Camera-type eye (tissue), 1 donor: ENCODE data around the gene CMC2. TPM values are rescaled to one million over a fixed set of nuclear protein-coding genes. Genes with fewer than 3 reads are reported as not detected.

Experiments
- total RNA-seq: library from RNA; depleted of rRNA; stranded (reverse); fragments of >200 nt; gene quantifications from one replicate; pipeline ENCODE4 v1.2.3, GENCODE V29; 2014

CMC2 gene
- 37.1 TPM for total RNA-seq

DNA sequence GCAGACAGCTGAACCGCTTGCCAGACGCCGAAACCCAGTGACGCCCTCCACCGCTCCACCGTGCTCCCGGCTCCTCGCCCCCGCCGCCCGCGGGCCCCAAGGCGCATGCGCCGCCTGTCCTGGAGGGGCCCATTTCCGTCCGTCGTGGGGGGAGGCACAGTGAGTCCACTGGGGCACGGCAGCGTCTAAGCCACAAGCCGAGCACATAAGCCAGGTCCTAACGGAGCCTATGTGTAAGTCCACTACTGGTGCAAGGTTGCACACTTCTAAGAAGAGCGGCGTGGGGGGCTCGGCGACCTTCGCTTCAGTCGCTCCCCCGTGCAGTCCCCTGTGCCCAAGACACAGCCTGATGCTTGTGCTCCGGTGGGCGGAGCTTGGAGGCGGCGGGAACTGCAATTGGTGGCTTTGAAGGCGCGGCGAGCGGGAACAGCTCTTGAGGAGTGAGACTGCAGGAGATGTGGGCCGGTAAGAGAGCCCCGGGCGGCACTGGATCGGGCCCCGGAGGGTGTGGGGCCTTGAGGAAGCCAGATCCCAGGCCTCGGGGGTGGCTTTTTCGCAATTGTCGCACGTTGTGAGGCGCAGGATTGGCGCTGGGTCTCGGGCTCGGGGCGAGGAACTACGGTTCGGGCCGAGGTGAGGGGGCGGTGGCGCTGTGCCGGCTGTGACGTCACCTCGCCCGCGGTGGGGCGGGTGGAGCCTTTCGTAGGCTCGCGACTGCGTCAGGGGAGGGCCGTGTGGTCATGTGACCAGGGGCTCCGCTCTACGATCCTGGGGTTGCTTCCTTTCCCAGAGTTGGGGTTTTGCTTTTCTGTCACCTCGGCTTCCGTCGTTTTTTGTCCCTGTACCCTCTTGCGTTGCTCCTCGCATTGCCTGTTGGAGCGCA lies at the start of gene CMC2, which contains the start of gene CENPN:
TSS of gene CMC2 (minus strand) at position 73 of the 883 bp plus-strand sequence. CDS start 9,491 bp downstream, outside the sequence.
TSS of gene CENPN (plus strand) at position 402 of the 883 bp plus-strand sequence. CDS start 4,726 bp downstream, outside the sequence.

DNA sequence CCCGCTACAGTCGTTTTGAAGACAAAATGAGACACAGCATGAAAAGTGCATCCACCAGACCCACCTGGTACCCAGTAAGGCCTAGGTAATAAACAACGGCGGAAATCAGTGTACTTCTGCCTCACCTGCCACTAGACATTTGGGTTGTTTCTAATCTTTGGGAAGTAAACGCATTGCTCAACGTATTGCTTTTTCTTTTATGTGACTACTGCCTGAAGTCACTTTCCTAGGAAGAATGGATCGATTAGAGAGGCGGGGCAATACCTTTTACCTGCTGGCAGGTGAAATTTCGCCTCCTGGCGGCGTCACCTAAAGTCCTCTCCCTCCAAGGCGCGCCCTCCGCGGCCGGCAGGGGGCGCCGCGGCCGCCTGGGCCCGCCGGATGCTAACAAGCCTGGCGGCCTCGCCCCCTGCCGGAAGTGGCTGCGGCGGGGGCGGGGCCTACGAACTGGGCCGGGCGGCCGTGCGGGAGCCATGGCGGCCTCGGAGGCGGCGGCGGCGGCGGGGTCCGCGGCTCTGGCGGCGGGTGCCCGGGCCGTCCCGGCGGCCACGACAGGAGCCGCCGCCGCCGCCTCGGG lies 28.8 kb upstream of the CMC2 start, which contains the start of gene ATMIN:
TSS of gene ATMIN (plus strand) at position 445 of the 577 bp plus-strand sequence. CDS start at position 474, 29 bp downstream.

Other genes starting within 250 kb of the CMC2 start
- 8.1 TPM for gene CDYL2, start 202.3 kb downstream of the CMC2 start, total RNA-seq
- 10.0 TPM for gene CENPN, start 329 bp upstream of the CMC2 start, total RNA-seq
- gene ATMIN, start 29.0 kb upstream of the CMC2 start, total RNA-seq = 44.5 TPM
- gene C16orf46, start 70.4 kb upstream of the CMC2 start, total RNA-seq = 2.3 TPM
- gene GCSH, start 89.5 kb upstream of the CMC2 start, total RNA-seq = 34.5 TPM
- 11.5 TPM for gene BCO1, start 231.8 kb upstream of the CMC2 start, total RNA-seq